Measurements from ENCODE around the gene UBB. TPM values are rescaled to one million over a fixed set of nuclear protein-coding genes. Genes with fewer than 3 reads are reported as not detected.
A peak's percentile ranks its signal among the peaks of the same experiment; 100 is the strongest.

Gene UBB
- total RNA-seq, 4 donors from 2014 or later, result 426 to 1,167 (median 805) TPM

GRCh38 chr17:16377941-16378341 lies 3.0 kb upstream of the UBB start:
- Histone ChIP-seq H3K27ac (peak overlapping the region in 3 of 4 donors; percentile 11 to 68 (median 60)), H3K36me3 (peaks cover 0 to 8% (median 4%) of the 10 kb centered on the region in 4 donors), H3K27me3 (no peaks in the 10 kb centered on the region), H3K4me1 (peaks cover 6 to 53% (median 21%) of the 10 kb centered on the region in 4 donors), H3K4me3 (no peak overlapping the region), H3K9me3 (no peaks in the 10 kb centered on the region)
- no peak for DNase-seq
- 29 to 42% methylated on average over 2 of the region's 2 CpGs for WGBS, 2 donors (ENCODE audit: low coverage in 1 of 2)
- intact Hi-C loops (cut with DNase I; ENCODE audit: low total_unique reads), result no loop called here
- TF ChIP-seq, protein P1, sequence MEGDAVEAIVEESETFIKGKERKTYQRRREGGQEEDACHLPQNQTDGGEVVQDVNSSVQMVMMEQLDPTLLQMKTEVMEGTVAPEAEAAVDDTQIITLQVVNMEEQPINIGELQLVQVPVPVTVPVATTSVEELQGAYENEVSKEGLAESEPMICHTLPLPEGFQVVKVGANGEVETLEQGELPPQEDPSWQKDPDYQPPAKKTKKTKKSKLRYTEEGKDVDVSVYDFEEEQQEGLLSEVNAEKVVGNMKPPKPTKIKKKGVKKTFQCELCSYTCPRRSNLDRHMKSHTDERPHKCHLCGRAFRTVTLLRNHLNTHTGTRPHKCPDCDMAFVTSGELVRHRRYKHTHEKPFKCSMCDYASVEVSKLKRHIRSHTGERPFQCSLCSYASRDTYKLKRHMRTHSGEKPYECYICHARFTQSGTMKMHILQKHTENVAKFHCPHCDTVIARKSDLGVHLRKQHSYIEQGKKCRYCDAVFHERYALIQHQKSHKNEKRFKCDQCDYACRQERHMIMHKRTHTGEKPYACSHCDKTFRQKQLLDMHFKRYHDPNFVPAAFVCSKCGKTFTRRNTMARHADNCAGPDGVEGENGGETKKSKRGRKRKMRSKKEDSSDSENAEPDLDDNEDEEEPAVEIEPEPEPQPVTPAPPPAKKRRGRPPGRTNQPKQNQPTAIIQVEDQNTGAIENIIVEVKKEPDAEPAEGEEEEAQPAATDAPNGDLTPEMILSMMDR (IDR thresholded peaks at IDR 0.05), result no peak
- no peak for TF ChIP-seq EP300 (IDR thresholded peaks at IDR 0.05; ENCODE audit: low read depth)
- no peak for TF ChIP-seq POLR2A (IDR thresholded peaks at IDR 0.05)
- in situ Hi-C loops (cut with MboI; ENCODE audit: low pct_ligation_motif_present in 1 of 4, low pct_unique_long_range_greater_than_20kb in 1 of 4, low sequenced_read_pairs in 3 of 4), result no loop called here

DNA sequence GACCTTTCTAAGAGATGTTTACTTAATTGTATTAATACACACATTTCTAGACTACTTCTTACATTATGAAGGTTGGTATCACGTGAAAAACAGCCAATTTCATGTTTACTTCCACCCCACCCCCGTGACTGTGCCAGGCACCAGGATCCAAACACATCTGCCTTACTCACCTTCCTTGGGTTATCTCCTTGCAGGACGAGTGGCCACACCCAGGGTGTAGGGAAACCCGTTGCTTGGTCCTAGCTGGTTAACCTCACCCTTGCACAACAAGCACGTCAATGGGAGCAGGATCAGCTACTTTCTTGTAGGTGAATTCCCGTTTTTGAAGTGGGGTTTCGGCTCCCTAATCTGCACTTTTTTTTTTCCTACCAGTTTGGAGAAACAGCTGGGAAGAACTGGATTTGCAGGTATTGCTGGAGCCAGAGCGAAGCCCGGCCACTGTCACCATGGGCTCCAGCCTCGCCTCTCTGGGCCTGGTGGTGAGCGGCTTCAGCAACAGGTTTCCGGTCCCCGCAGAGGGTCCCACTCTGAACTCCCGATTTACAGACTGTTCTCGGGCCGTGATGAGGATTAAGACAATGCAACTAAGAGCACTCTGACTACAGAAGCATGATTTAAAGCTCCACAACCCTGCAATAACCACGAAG lies 2.1 kb upstream of the UBB start:
- WGBS, 2 donors (ENCODE audit: low coverage in 1 of 2), result 49 to 64% methylated on average over 4 to 17 of the region's 17 CpGs
- H3K4me1 ChIP-seq, result peaks cover 13 to 61% (median 29%) of the 10 kb centered on the region in 4 donors
- no peak overlapping the region for H3K4me3 ChIP-seq
- in situ Hi-C loops (cut with MboI; ENCODE audit: low pct_ligation_motif_present in 1 of 4, low pct_unique_long_range_greater_than_20kb in 1 of 4, low sequenced_read_pairs in 3 of 4), result no loop called here
- intact Hi-C loops (cut with DNase I; ENCODE audit: low total_unique reads), result no loop called here
- DNase-seq, result peak; percentile 69
- peak overlapping the region in 3 of 4 donors; percentile 39 to 68 (median 60) for H3K27ac ChIP-seq
- H3K9me3 ChIP-seq, result no peaks in the 10 kb centered on the region
- peaks cover 0 to 10% (median 5%) of the 10 kb centered on the region in 4 donors for H3K36me3 ChIP-seq
- no peaks in the 10 kb centered on the region for H3K27me3 ChIP-seq
- TF ChIP-seq POLR2AphosphoS5 (IDR thresholded peaks at IDR 0.05), result peak in 1 of 3 donors; percentile 36
- no peak for TF ChIP-seq EP300 (IDR thresholded peaks at IDR 0.05; ENCODE audit: low read depth)

- TF ChIP-seq POLR2A (IDR thresholded peaks at IDR 0.05) (no peak), EP300 (IDR thresholded peaks at IDR 0.05; ENCODE audit: low read depth) (no peak), POLR2AphosphoS5 (IDR thresholded peaks at IDR 0.05) (no peak)
- TF ChIP-seq, protein P1 (IDR thresholded peaks at IDR 0.05), result no peak
- Histone ChIP-seq H3K4me3 (no peak overlapping the region), H3K9me3 (no peaks in the 10 kb centered on the region), H3K4me1 (peaks cover 14 to 64% (median 31%) of the 10 kb centered on the region in 4 donors), H3K27me3 (no peaks in the 10 kb centered on the region), H3K27ac (peak overlapping the region; percentile 87 to 95 (median 92)), H3K36me3 (peaks cover 0 to 10% (median 5%) of the 10 kb centered on the region in 4 donors)
- WGBS, 2 donors (ENCODE audit: low coverage in 1 of 2), result 80 to 87% methylated on average over 6 to 8 of the region's 8 CpGs
- intact Hi-C loops (cut with DNase I; ENCODE audit: low total_unique reads), result loop anchor here (10.0 kb wide), 1 partner anchor 65 kb away; no protein-coding TSS in a partner anchor
- no peak for DNase-seq
- in situ Hi-C loops (cut with MboI; ENCODE audit: low pct_ligation_motif_present in 1 of 4, low pct_unique_long_range_greater_than_20kb in 1 of 4, low sequenced_read_pairs in 3 of 4), result loop anchor here in 2 of 4 donors (10.0 kb wide), 1 partner anchor 55 kb away; no protein-coding TSS in a partner anchor
These were observed 1.2 kb upstream of the UBB start for GRCh38 chr17:16379654-16380053.

DNA sequence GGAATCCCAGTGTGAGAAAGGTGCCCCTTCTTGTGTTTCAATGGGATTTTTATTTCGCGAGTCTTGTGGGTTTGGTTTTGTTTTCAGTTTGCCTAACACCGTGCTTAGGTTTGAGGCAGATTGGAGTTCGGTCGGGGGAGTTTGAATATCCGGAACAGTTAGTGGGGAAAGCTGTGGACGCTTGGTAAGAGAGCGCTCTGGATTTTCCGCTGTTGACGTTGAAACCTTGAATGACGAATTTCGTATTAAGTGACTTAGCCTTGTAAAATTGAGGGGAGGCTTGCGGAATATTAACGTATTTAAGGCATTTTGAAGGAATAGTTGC lies 567 bp downstream of the UBB start:
- H3K27ac ChIP-seq, result peak overlapping the region; percentile 87 to 95 (median 92)
- 3 to 10% methylated on average over 4 to 14 of the region's 14 CpGs for WGBS, 2 donors (ENCODE audit: low coverage in 1 of 2)
- in situ Hi-C loops (cut with MboI; ENCODE audit: low pct_ligation_motif_present in 1 of 4, low pct_unique_long_range_greater_than_20kb in 1 of 4, low sequenced_read_pairs in 3 of 4) (loop anchor here in 2 of 4 donors (10.0 kb wide), 1 partner anchor 53 kb away; no protein-coding TSS in a partner anchor), intact Hi-C loops (cut with DNase I; ENCODE audit: low total_unique reads) (loop anchor here (10.0 kb wide), 1 partner anchor 63 kb away; no protein-coding TSS in a partner anchor)
- TF ChIP-seq EP300 (IDR thresholded peaks at IDR 0.05; ENCODE audit: low read depth) (no peak), POLR2A (IDR thresholded peaks at IDR 0.05) (no peak), POLR2AphosphoS5 (IDR thresholded peaks at IDR 0.05) (no peak)
- TF ChIP-seq, protein P1 (IDR thresholded peaks at IDR 0.05), result no peak
- peaks cover 14 to 69% (median 31%) of the 10 kb centered on the region in 4 donors for H3K4me1 ChIP-seq
- H3K36me3 ChIP-seq, result peaks cover 0 to 10% (median 5%) of the 10 kb centered on the region in 4 donors
- no peak for DNase-seq
- peak overlapping the region; percentile 25 to 80 (median 58) for H3K4me3 ChIP-seq
- no peaks in the 10 kb centered on the region for H3K9me3 ChIP-seq
- no peaks in the 10 kb centered on the region for H3K27me3 ChIP-seq
